ENCODE data around the gene TOX3.

GRCh38 chr16:52497067-52497816 is 49.7 kb downstream of the TOX3 start:
- TF ChIP-seq BHLHE40 (IDR thresholded peaks at IDR 0.05; ENCODE audit: borderline replicate concordance): no peak
- no peak for TF ChIP-seq NFRKB (IDR thresholded peaks at IDR 0.05)
- no peak for TF ChIP-seq FOXA1 (IDR thresholded peaks at IDR 0.05)
- TF ChIP-seq SP1 (IDR thresholded peaks at IDR 0.05): no peak
- TF ChIP-seq HDGF (IDR thresholded peaks at IDR 0.05; ENCODE audit: borderline replicate concordance): no peak
- no peak for TF ChIP-seq TARDBP (IDR thresholded peaks at IDR 0.05)

Data from HEK293T (cell line).